ENCODE data around the gene SBNO1.

Gene SBNO1

DNA sequence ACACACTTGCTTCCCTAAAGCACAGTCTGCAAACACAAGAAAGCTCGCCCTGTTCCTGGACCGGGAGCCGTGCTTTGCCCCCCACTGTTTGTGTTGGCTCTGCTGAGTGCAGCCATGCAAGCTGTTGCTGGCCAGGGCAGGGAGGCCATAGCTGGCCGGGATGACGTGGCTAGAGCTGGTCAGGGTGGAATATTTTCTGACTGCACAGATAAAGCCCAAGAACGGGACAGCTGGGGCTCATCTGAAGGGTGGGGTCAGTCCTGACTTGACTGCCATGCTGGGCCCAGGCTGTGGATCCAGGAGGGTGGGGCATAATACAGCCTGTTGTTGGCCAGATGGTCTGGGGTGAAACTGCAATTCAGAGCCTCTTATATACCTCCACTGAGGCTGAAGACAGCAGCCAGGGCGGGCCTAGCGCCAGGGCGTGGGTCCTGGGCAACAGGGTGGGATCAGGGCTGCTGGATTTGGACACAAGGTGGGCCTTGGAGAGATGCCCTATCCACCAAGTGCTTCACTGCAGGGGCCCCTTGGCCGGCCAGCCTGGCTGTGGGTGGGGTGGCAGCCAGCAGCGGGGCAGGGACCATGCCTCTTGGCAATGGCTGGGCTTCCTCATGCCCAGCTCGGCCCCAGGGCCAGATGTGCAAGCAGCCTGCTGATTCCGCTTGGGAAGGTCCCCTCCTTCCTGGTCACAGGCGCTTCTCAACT lies 34.1 kb upstream of the SBNO1 start:
- TF ChIP-seq, protein P1, sequence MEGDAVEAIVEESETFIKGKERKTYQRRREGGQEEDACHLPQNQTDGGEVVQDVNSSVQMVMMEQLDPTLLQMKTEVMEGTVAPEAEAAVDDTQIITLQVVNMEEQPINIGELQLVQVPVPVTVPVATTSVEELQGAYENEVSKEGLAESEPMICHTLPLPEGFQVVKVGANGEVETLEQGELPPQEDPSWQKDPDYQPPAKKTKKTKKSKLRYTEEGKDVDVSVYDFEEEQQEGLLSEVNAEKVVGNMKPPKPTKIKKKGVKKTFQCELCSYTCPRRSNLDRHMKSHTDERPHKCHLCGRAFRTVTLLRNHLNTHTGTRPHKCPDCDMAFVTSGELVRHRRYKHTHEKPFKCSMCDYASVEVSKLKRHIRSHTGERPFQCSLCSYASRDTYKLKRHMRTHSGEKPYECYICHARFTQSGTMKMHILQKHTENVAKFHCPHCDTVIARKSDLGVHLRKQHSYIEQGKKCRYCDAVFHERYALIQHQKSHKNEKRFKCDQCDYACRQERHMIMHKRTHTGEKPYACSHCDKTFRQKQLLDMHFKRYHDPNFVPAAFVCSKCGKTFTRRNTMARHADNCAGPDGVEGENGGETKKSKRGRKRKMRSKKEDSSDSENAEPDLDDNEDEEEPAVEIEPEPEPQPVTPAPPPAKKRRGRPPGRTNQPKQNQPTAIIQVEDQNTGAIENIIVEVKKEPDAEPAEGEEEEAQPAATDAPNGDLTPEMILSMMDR (IDR thresholded peaks at IDR 0.05; ENCODE audit: insufficient read depth, low read length, poor library complexity, severe bottlenecking): no peak
- no peak for TF ChIP-seq EZH2phosphoT487 (conservative IDR thresholded peaks at IDR 0.05; ENCODE audit: low read length)
- no peaks in the 10 kb centered on the region for H3K36me3 ChIP-seq (ENCODE audit: low read length)

DNA sequence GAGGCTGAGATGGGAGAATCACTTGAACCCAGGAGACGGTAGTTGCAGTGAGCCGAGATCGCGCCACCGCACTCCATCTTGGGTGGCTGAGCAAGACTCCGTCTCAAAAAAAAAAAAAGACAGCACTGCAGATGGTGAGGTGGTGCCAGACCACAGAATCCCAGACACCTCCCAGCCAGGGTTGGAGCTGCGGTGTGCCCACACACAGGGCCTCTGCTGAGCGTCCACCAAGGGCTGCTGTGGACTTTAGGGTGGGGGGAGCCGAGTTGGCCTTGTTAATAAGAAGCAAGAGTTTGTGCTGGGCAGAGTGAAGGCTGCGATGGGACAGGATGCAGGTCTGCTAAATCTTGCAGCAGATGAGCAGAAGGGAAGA lies 33.5 kb upstream of the SBNO1 start:
- Histone ChIP-seq H3K9me2 (replicated peaks; ENCODE audit: insufficient read depth, low read length) (no peaks in the 10 kb centered on the region), H4K20me1 (ENCODE audit: low read depth, low read length) (no peaks in the 10 kb centered on the region), H2AFZ (ENCODE audit: low read depth, low read length, severe bottlenecking) (no peak overlapping the region), H3K9ac (ENCODE audit: low read length) (no peak overlapping the region), H3K27ac (ENCODE audit: low read depth, low read length) (no peak overlapping the region), H3K9me3 (ENCODE audit: insufficient read depth, low read length) (no peaks in the 10 kb centered on the region), H3K36me3 (ENCODE audit: low read length) (no peaks in the 10 kb centered on the region), H3F3A (ENCODE audit: insufficient read depth) (no peaks in the 10 kb centered on the region), H3K79me2 (ENCODE audit: insufficient read depth, low read length) (peaks cover 35% of the 10 kb centered on the region), H3K4me2 (ENCODE audit: low read depth, low read length, poor library complexity, severe bottlenecking) (no peak overlapping the region), H3K27me3 (ENCODE audit: low read length) (no peaks in the 10 kb centered on the region), H3K4me3 (ENCODE audit: insufficient read depth, low read length, poor library complexity, severe bottlenecking) (no peak overlapping the region)
- no peak for TF ChIP-seq EZH2phosphoT487 (conservative IDR thresholded peaks at IDR 0.05; ENCODE audit: low read length)
- TF ChIP-seq, protein P1 (IDR thresholded peaks at IDR 0.05; ENCODE audit: insufficient read depth, low read length, poor library complexity, severe bottlenecking): no peak

More for the DNA sequence above, 34.1 kb upstream of the SBNO1 start:
- Histone ChIP-seq H3K4me3 (ENCODE audit: insufficient read depth, low read length, poor library complexity, severe bottlenecking) (no peak overlapping the region), H3K9me3 (ENCODE audit: insufficient read depth, low read length) (no peaks in the 10 kb centered on the region), H3K4me2 (ENCODE audit: low read depth, low read length, poor library complexity, severe bottlenecking) (no peak overlapping the region), H3F3A (ENCODE audit: insufficient read depth) (no peaks in the 10 kb centered on the region), H2AFZ (ENCODE audit: low read depth, low read length, severe bottlenecking) (no peak overlapping the region), H3K27me3 (ENCODE audit: low read length) (no peaks in the 10 kb centered on the region), H3K9me2 (replicated peaks; ENCODE audit: insufficient read depth, low read length) (no peaks in the 10 kb centered on the region), H3K27ac (ENCODE audit: low read depth, low read length) (no peak overlapping the region), H3K79me2 (ENCODE audit: insufficient read depth, low read length) (peaks cover 35% of the 10 kb centered on the region), H4K20me1 (ENCODE audit: low read depth, low read length) (no peaks in the 10 kb centered on the region), H3K9ac (ENCODE audit: low read length) (no peak overlapping the region)

DNA sequence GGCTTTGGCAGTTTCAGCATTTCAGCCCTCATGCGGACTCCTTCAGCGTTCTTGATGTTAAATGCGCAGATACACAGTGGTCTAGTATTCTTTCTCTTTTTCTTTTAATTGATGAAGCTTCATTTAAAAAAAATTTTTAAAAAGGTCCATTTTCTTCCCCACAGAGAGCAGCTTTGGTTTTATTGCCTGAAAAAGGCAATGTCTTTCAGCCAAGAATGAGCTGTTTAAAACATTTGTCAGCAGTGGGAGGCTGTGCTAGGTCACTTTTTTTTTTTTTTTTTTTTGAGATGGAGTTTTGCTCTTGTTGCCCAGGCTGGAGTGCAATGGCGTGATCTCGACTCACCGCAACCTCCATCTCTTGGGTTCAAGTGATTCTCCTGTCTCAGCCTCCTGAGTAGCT lies 32.8 kb upstream of the SBNO1 start:
- no peak overlapping the region for H3K9ac ChIP-seq (ENCODE audit: low read length)
- no peak overlapping the region for H3K27ac ChIP-seq (ENCODE audit: low read depth, low read length)
- H3K4me2 ChIP-seq (ENCODE audit: low read depth, low read length, poor library complexity, severe bottlenecking): no peak overlapping the region
- H4K20me1 ChIP-seq (ENCODE audit: low read depth, low read length): no peaks in the 10 kb centered on the region
- H3F3A ChIP-seq (ENCODE audit: insufficient read depth): no peaks in the 10 kb centered on the region
- H3K4me3 ChIP-seq (ENCODE audit: insufficient read depth, low read length, poor library complexity, severe bottlenecking): no peak overlapping the region
- H3K27me3 ChIP-seq (ENCODE audit: low read length): no peaks in the 10 kb centered on the region
- no peaks in the 10 kb centered on the region for H3K9me3 ChIP-seq (ENCODE audit: insufficient read depth, low read length)
- TF ChIP-seq EZH2phosphoT487 (conservative IDR thresholded peaks at IDR 0.05; ENCODE audit: low read length): no peak
- TF ChIP-seq, protein P1 (IDR thresholded peaks at IDR 0.05; ENCODE audit: insufficient read depth, low read length, poor library complexity, severe bottlenecking): no peak
- no peak overlapping the region for H2AFZ ChIP-seq (ENCODE audit: low read depth, low read length, severe bottlenecking)
- H3K9me2 ChIP-seq (replicated peaks; ENCODE audit: insufficient read depth, low read length): no peaks in the 10 kb centered on the region
- H3K79me2 ChIP-seq (ENCODE audit: insufficient read depth, low read length): peaks cover 35% of the 10 kb centered on the region
- H3K36me3 ChIP-seq (ENCODE audit: low read length): no peaks in the 10 kb centered on the region
